A549 treated with RU486 at 1 μM for 4 hours (cell line): ENCODE measurements around the gene MRC1. TPM values are rescaled to one million over a fixed set of nuclear protein-coding genes. Genes with fewer than 3 reads are reported as not detected.

Experiments used
- total RNA-seq: library from RNA; stranded (reverse); fragments of 200-300 nt; extraction: Qiagen RNA extraction; gene quantifications from 5 replicates; pipeline ENCODE4 v1.2.3, GENCODE V29; 2022; ENCODE audit warnings: low read depth

Gene MRC1
- total RNA-seq: 0.01 to 0.08 TPM (median 0.05 TPM) in 4 of 5 replicates, not detected in the other

DNA sequence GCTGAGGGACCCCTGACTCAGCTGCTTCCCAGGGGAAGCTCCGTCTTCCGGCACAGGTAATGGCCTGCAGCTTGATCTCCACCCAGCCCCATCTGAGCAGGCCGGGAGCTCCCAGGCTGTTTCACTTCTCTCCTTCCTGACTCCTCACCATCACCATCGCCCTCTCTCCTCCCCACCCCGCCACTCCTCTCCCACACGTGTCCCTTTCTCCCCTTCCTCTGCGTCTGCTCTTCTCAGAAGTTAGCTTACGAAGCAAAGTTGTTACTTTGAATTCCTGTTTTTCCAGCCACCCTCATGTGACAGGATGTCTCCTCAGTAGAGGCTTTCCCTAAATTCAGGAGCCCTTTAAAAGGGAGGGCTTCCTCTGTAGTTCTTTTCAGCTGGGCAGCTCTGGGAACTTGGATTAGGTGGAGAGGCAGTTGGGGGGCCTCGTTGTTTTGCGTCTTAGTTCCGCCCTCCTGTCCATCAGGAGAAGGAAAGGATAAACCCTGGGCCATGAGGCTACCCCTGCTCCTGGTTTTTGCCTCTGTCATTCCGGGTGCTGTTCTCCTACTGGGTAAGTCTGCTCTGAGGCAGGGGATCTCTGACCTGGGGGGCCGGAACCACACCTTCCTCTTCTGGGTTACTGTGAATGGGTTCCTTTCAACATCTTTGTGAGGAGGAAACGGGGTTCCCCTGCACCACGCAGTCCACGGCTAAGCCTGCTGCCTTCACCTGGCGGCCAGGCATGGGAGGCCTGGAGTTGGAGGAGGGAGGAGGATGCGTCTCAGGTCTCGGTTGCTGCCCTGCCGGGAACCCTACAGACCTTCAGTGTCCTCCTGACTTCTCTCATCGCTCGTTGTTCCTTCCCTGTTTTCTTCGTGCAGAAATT is at the start of gene MRC1:
MRC1 (plus strand) TSS at position 378 of the 871 bp plus-strand sequence; CDS start at position 496, 118 bp downstream.

DNA sequence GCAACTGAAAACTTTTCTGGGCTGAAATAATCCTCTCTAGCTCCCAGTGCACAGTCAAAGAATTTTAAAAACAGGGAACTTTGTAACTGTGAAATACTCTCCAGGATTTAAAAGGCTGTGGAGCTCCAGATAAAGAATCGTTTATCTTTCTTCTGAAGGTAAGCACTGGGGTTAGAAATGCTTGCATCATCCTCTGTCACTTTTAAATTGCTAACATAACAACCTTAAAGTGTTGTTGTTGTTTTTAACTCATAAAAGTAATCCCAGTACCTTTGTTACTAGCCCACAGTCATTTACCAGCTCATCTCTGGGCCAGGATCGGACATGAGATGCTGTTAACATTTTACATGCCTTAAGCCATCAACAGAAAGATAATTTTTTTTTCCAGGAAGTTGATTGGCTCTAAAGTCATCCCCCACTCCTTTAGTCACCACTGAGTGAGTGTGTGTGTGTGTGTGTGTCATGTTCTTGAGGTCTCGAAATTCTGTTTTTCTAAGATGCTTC is 142.8 kb downstream of the MRC1 start, which contains the start of gene SLC39A12:
SLC39A12 (plus strand) TSS at position 51 of the 504 bp plus-strand sequence. CDS start 1,359 bp downstream, outside the sequence.

Other genes with a start within 250 kb of the MRC1 start
- gene HACD1, start 192.0 kb upstream of the MRC1 start, total RNA-seq: 40.3 to 62.4 TPM (median 57.9 TPM) in 5 replicates
- gene STAM, start 165.2 kb upstream of the MRC1 start, total RNA-seq: 19.5 to 29.8 TPM (median 27.9 TPM) in 5 replicates
- gene TMEM236, start 57.1 kb upstream of the MRC1 start, total RNA-seq: 0.03 to 0.07 TPM (median 0.06 TPM) in 5 replicates
- not detected in 5 replicates for gene SLC39A12, start 142.6 kb downstream of the MRC1 start, total RNA-seq